GM10266 (cell line): ENCODE results near the gene QSOX1.
A peak's percentile ranks its signal among the peaks of the same experiment; 100 is the strongest.

Experiments
- DNase-seq: peaks from one replicate; pipeline ENCODE4 v3.0.0; 2012; ENCODE audit errors: extremely low spot score
- TF ChIP-seq, protein P1 (sequence below): IDR thresholded peaks from 2 replicates; pipeline ENCODE4 v1.5.1; 2012; ENCODE audit warnings: mild to moderate bottlenecking, low read depth; ENCODE audit not compliant: control insufficient read depth, insufficient read depth; ENCODE audit errors: missing control alignments

Gene QSOX1

DNA sequence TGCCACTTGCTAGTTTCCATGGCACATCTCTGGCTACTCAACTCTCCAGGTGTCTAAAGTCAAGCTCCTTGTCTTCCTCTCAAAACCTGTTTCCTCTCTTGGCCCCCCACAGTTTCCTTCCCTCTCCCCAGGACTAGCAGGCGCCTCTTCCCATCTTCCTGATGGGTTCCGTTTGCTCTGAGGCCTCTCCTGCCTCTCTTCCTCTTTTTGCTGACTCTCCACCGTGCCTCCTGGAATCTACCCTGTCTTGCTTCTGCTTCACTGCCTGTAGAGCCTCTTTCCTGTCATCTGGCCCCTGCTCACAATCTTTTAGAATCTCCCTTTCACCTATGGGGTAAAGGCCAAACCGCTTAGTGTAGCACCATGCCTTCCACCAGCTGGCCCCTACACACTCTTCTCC, 53.6 kb downstream of the QSOX1 start:
- TF ChIP-seq, protein P1, sequence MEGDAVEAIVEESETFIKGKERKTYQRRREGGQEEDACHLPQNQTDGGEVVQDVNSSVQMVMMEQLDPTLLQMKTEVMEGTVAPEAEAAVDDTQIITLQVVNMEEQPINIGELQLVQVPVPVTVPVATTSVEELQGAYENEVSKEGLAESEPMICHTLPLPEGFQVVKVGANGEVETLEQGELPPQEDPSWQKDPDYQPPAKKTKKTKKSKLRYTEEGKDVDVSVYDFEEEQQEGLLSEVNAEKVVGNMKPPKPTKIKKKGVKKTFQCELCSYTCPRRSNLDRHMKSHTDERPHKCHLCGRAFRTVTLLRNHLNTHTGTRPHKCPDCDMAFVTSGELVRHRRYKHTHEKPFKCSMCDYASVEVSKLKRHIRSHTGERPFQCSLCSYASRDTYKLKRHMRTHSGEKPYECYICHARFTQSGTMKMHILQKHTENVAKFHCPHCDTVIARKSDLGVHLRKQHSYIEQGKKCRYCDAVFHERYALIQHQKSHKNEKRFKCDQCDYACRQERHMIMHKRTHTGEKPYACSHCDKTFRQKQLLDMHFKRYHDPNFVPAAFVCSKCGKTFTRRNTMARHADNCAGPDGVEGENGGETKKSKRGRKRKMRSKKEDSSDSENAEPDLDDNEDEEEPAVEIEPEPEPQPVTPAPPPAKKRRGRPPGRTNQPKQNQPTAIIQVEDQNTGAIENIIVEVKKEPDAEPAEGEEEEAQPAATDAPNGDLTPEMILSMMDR, result no peak
- no peak for DNase-seq

DNA sequence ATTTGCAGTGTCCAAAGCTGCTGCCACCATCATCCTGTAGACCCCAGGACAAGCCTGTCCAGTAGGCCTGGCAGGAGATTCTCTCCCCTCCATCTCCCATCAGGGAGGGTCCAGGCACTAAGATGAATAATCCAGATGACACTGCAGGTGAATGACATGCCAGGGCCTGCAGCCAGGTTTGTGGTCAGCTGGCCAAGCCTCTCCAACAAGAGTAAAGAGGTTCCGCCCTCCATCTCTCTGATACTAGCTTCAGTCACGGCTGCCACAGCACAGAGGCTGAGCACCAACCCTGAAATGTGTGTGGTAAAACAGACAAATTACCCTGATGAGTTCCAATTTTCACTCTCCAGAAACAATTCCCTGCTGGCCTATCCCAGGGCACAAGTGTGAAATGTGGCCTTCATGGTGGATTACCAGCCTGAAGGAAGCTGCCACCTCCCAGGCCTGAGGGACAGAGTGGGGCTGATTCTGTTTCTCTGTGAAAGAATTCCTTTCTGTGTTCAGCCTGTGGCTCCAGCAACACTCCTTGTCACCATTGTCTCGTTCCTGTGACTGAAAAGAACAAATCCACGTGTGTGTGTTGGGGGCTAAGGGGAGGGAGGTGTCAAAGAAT, 55.4 kb downstream of the QSOX1 start:
- no peak for DNase-seq
- TF ChIP-seq, protein P1, result no peak

DNA sequence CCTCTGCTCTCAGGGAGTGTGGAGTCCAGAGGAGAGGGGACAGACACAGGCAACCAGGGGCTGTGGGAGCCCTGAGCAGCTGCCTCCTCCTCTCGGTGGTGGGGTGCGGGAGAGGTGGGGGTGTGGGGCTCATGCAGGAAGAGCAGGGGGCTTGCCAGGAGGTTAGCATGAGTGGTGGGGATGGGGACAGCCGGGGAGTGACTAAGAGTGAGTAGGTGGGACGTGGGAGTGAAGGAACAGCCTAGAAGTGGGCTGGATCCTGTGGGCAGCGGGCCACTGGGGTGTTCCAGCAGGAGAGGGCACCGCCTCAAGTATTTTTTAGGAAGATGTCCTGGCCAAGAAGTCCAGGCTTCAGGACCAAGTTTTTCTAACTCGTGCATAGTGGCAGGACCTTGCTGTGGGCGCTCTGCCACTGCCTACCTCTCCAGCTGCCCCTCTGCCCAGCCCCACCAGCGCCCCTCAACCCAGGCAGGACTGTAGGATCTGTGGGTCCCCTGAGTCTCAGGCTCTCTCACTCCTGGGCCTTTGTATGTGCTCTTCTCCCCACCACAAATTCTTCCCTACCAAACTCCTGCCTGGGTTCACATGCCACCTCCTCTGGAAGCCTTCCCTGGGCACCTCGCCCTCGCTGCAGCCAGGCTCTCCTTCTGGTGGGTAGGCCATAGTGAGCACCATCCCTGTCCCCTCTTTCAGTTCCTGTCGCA, 56.6 kb downstream of the QSOX1 start:
- TF ChIP-seq, protein P1, result no peak
- DNase-seq, result no peak

DNA sequence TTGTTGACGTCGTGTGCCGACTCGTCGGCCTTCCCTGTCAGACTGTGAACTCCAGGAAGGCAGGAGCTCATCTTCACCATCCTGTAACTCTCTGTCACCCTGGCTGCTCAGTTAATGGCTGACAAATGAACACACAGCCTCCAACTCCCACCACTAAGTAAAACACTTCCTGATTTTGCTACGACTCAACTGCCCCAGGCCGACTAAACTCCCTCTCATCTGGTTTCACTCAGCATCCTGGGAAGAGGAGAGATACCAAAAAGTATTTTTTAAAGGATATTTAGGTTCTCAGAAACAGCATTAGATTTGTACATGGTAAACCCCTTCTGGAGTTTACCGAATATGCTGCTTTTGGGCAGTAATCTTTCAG, 57.2 kb downstream of the QSOX1 start:
- TF ChIP-seq, protein P1, result no peak
- no peak for DNase-seq

DNA sequence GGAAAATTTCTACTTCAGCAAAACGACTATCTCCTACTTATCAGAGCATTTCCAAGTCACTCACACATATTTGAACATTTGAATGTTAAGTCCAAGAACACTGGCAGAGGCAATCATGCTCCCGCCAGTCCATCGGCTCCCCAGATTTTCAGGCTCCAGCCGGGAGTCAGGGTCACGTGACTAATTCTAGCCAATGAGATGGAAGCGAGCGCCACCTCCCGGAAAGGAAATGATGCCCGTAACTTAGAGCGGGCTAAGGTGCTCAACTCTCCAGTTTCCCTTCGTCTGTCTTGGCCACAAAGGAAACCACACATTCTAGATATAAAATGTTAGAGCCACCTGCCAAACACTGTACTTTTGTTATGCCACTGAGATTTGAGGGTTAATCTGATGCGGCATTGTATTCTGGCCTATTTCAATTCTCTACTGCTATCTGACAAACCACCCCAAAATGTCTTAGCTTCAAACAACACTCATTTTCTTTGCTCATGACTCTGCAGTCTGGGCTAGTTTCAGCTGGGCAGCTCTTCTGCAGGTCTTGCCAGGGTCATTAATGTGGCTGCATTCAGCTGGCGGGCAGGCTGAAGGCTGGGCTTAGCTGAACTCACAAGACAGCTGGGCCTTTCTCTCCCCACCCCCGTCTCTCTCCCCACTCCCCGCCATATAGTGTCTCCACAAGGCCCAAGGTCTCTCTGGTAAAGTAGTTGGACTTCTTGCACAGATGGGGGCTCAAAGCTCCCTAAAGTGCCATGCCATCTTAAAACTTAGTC, 58.9 kb downstream of the QSOX1 start:
- peak; percentile 78 for DNase-seq

DNA sequence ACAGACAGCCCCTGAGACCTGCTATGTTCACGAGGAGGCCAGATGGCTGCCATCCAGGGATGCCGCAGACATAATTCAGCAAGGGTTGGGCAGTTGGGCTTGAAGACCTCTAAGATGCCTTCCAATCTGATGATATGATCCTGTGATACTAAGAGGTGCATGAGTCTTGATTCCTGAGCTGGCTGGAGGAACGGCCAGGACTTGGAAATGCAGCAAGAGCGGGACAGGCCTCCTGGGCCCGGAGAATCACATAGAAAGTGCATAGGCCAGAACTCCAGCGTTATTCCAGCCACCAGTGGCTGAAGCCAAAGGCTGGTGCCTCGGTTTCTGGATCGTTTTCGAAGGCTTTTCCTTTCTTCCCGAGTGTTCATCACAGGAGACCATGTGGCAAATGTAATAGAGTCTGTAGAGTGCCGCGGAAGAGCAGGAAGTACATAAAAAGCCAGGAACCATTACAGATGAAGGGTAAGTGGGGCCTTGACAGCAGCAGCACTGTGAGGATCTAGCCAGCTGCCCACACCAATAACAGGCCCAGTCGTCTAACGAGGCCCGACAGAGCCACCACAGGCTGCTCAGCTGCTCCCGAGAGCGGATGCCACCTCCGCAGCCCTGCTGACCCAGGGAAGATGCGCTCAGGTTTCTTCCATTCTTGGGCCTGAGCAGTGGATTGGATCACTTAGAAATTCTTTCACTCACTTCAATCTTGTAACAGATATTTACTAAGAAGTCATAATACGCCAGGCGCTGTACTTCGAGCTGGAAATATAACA, 61.4 kb downstream of the QSOX1 start:
- DNase-seq, result no peak
- TF ChIP-seq, protein P1, result no peak

More for the DNA sequence above, 58.9 kb downstream of the QSOX1 start:
- TF ChIP-seq, protein P1, result no peak

DNA sequence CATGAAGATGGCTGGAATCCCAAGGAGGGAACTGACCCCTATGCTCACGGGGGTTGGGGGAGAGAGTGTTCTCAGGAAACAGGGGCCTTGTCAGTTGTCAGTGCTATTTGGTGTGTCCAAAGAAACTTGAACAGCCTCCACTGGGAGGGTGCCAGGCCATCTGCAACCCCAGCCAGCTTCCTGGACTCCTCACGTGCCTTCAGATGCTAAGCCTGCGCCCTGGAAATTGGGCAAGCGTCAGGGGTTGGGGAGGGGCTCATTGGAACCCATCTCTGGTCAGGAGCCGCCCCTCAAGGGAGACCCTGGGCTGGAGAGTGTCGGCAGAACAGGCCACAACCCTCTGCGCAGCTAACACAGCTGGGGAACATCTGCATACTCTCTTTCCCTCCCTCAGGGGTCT, 62.3 kb downstream of the QSOX1 start:
- no peak for DNase-seq
- TF ChIP-seq, protein P1, result no peak
